Measurements from ENCODE around the gene TBC1D22B.

DNA sequence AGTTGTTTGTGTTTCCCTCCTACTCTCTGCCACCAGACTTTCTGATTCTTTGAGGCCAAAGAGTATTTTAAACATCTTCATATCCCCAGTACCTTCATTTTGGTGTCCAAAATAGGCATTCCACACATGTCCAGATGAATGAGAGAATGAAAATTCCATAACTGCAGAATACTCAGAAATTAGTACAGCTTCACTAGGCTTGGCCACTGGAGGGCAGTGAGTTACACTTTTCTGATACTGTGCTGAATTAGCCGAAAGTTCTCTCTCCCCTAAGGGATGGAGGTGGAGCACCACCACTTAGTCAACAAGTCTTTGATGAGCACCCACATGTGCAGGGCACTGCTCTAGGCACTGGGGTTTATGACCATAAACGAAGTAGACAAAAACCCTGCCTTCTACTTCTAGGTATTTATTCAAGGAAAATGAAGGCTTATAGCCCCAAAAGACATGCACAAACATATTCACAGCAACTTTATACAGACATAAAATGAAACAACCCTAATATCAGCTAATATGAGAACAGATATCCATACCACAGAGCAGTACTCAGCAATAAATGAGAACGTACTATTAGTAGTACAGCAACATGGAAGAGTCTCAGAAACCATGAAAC lies 46.4 kb downstream of the TBC1D22B start:
- TF ChIP-seq EZH2phosphoT487 (IDR thresholded peaks at IDR 0.05; ENCODE audit: insufficient read depth, low read depth) (no peak), EZH2 (IDR thresholded peaks at IDR 0.05; ENCODE audit: insufficient read depth, poor library complexity, severe bottlenecking) (no peak)
